ENCODE data around the gene MAP3K19.
"Not testable (repeated sequence)": the region's sequence is repeated elsewhere in the genome, so short reads cannot be mapped to it uniquely, and the experiment has no call there.

The MAP3K19 gene

GRCh38 chr2:135047300-135047699 lies at the start of gene MAP3K19:
Gene MAP3K19, minus strand, starts transcription at chr2:135047447. Its CDS starts 22,800 bp downstream, at chr2:135024647.
- DNase-seq, result peak in 2 of 3 experiments; percentile 7 to 45

- DNase-seq, result no peak
These were observed 49.6 kb upstream of the MAP3K19 start for GRCh38 chr2:135096665-135097446.

DNA sequence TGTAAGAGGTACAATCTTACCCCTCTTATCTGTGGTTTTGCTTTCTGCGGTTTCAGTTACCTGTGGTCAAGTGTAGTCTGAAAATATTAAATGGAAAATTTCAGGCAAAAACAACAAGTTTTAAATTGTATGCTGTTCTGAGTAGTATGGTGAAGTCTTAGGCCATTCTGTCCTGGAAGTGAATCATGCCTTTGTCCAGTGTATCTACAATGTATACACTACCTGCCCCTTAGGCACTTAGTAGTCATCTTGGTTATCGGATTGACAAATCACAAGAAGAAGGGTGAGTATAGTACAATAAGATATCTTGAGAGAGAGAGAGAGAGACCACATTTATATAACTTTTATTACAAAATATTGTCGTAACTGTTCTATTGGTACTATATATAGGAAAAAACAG lies 48.3 kb upstream of the MAP3K19 start:
- DNase-seq, result no peak

DNA sequence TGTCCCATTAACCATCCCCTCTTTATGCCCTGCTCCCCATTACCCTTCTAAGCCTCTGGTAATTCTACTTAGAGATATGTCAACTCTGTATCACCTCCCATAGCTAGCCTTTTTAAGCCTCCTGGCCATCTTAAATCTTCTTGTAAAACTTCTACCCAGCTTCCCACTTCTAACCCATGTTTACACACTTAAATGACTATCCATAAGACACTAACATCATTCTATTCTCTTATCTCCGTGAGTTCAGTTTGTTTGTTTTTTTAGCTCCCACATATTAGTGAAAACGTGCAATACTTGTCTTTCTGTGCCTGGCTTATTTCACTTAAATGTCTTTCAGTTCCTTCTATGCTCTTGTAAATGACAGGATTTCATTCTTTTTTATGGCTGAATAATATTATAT lies 47.3 kb upstream of the MAP3K19 start:
- DNase-seq, result no peak

GRCh38 chr2:135093670-135094330 lies 46.6 kb upstream of the MAP3K19 start:
- DNase-seq, result peak in 2 of 3 experiments; percentile 55 to 88

DNA sequence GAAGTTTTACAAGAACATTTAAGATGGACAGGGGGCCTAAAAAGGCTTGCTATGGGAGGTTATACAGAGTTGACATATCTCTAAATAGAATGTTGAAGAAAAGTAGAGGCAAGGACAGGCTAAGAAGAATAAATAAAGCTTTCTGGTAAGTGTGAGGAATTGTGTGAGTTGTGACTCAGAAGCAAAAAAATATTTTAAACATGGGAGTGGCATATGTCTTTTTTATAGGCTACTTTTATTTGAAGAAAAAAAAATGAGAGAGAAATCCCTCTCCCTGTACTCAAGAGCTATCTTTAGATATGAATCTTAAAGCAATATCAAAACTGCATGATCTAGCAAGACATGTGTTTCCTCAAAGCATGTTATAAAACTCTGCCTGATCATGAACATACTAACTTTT lies 45.9 kb upstream of the MAP3K19 start:
- DNase-seq, result no peak

- DNase-seq, result no peak
These were observed 44.4 kb upstream of the MAP3K19 start for GRCh38 chr2:135091681-135092080.

GRCh38 chr2:135089597-135089996 lies 42.4 kb upstream of the MAP3K19 start:
- DNase-seq, result not testable (repeated sequence)

DNA sequence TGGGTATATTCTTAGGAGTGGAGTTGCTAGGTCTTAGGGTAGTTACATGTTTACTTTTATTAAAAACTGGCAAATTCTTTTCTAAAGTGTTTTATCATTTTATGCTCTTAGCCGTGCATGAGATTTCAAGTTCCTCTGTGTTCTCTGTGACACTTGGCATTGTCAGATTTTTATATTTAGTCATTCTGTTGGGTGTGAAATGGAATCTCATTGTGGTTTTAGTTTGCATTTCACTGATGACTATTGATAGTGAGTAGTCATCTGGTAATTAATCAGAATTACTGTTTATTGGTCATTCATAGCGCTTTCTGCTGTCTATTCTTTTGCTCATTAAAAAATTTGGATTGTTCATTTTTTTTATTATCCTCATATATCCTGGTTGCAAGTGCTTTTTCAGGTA lies 39.0 kb upstream of the MAP3K19 start:
- no peak for DNase-seq

DNA sequence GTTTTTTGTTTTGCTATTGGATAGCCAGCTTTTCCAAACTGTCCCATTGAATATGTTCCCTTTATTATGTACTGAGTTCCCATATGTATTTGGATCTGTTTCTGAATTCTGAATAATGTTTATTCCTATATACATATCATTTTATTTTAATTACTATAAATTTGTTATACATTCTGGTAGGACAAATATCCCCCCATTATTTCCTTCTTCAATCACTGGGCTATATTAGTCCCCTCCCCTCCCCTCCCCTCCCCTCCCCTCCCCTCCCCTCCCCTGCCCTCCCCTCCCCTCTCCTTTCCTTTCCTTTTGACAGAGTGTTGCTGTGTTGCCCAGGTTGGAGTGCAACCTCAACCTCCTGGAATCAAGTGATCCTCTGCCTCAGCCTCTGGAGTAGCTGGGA lies 31.2 kb upstream of the MAP3K19 start:
- no peak for DNase-seq

- no peak for DNase-seq
These were observed 29.3 kb upstream of the MAP3K19 start for GRCh38 chr2:135076556-135076955.

DNA sequence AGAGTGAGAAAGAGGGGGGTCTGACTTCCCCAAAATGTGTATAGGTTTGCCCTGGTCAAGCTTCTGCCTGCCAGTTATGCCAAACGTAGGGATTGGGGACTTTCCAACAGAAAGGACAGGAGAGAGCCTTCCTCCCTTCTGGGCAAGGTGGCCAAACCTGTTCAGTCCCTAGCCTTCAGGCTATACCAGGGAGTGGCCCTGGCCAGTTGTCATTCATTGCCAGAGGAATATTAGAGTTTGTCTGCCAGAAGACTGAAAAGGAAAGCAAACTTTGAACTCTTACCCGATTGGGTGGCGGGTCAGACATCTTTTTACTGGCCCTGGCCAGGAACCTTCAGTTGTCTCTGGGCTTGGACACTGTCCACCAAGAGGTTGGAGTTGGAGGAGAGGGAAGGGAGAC lies 27.0 kb upstream of the MAP3K19 start:
- DNase-seq, result no peak

- DNase-seq, result peak in 2 of 3 experiments; percentile 11 to 13
These were observed 25.1 kb upstream of the MAP3K19 start for GRCh38 chr2:135072125-135072997.

DNA sequence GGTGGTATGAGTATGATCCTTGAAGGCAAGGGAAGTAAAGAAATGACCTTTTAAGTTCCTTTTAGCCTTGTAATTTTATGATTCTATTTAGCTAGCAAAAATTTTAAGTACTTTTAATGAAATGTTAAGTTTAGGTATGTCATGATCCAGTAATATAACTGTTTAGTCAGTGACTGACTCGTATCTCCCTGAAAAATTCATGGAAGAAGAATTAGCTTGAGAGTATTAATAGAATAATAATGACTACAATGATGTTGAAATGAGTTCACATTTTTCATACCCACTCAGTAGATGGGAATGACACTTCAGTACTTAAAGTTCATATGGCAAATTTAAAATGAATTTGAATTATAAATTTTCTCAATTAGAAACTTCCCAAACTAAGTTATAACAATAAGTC lies 19.5 kb upstream of the MAP3K19 start:
- DNase-seq, result no peak

DNA sequence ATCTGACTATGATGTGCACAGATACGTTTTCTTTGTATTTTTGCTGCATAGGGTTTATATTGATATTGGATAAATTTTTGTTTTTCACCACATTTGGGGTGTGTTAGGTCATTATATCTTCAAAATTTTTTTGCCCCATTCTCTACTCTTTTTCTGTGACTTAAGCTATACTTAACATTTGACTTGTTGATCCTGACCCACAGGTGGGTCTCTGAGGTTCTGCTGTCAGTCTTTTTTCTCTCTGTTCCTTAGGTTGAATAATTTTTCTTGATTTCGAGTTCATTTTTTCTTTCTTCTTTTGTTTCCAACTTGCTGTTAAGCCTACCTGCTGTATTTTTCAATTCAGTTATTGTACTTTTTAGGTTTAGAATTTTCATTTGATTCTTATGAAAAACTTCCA lies 16.9 kb upstream of the MAP3K19 start:
- DNase-seq, result no peak

- no peak for DNase-seq
These were observed 16.0 kb upstream of the MAP3K19 start for GRCh38 chr2:135063210-135063609.

DNA sequence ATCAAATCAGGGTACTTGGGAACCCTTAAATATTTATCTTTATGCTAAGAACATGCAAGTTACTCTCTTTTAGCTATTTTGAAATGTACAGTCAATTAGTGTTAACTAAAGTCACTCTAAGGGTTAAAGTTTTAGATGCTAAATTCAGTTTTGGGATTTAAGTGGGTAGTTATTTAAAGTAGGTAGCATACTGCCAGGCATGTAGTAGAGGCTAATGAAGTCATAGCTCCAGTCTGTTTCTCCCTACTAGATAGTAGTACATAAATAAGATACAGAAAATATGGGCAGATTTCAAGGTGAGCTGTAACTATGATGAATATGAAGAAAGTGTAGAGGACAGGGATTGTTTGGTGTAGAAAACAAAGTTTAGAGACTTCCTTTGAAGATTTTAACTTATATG lies 12.3 kb upstream of the MAP3K19 start:
- no peak for DNase-seq

GRCh38 chr2:135056790-135057189 lies 9.5 kb upstream of the MAP3K19 start:
- DNase-seq, result no peak

DNA sequence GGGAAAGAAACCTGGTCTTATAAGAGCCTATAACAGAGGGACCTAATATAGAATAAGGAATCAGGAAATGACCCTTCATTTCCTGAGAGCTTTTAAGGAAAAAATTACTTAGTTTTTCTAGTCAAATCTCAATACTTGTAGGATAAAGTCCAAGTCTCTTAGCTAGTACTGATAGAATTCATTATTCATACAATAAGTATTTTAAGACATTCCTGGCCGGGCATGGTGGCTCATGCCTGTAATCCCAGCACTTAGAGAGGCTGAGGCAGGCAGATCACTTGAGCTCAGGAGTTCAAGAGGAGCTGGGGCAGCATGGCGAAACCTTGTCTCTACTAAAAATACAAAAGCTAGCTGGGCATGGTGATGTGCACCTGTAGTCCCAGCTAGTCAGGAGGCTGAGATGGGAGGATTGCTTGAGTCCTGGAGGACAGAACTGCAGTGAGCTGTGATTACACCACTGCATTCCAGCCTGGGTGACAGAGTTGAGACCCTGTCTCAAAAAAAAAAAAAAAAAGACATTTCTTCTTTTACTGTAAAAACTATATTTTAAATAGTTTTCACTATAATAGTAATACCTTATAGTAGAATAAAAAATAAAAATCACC lies 8.0 kb upstream of the MAP3K19 start:
- no peak for DNase-seq

GRCh38 chr2:135052997-135053474 lies 5.8 kb upstream of the MAP3K19 start:
- DNase-seq, result no peak

DNA sequence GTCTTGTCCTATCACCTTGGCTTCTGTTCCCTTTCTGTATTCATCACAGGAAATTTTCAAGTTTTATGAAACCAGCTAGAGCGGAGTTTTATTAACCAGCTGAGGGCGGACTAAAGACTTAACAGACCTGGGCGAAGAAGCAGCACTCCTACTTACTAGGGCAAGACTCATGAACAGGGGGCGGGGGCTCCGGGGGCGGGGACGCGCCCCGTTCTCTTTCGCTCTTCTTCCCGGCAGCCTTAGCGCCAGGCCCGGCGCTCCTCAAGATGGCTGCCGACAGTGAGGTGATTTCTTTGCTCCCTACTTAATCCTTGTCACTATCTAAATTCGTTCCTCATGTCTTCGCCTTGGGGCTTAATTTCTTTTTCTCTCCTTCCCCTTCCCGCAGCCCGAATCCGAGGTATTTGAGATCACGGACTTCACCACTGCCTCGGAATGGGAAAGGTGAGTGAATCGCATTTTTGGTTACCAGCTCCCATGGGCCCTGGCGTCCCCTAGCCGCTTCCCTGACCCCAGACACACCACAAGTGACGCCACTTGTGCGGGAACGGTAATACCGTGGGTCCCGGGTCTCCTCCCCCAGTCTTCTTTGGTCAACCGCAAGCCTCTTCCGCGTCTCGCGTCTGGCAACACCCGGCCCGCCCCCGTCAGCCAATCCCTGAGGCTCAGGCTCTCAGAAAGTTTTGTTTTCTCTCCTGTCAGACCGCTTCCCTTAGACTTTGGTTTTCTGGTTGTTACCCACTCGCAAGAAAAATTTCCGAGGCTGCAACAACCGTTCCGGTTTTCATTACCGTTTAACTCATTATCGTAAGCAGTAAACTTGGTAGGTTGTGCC lies 5.0 kb upstream of the MAP3K19 start, which contains the start of gene RAB3GAP1:
TSS of gene RAB3GAP1 (plus strand) at position 251 of the 835 bp plus-strand sequence. CDS start at position 267, 16 bp downstream.
- peak; percentile 42 to 83 (median 73) for DNase-seq

- DNase-seq, result no peak
These were observed 3.4 kb upstream of the MAP3K19 start for GRCh38 chr2:135050684-135051083.
